H9 (cell line): Measurements from ENCODE around the gene RFT1. TPM values are rescaled to one million over a fixed set of nuclear protein-coding genes. Genes with fewer than 3 reads are reported as not detected.

Experiments
- DNase-seq: peaks from one replicate; pipeline ENCODE4 v3.0.0-alpha.2; 2017
- H2AFZ ChIP-seq: one replicate; pipeline ENCODE4 v1.6.1; 2013; ENCODE audit warnings: mild to moderate bottlenecking, low read length, control low read depth, moderate library complexity
- H2AK5ac ChIP-seq: 2 replicates; pipeline ENCODE4 v1.6.1; 2013; ENCODE audit warnings: low read length, control low read depth, mixed read lengths; ENCODE audit not compliant: insufficient read length
- H2BK120ac ChIP-seq: one replicate; pipeline ENCODE4 v1.6.1; 2013; ENCODE audit warnings: low read depth, mild to moderate bottlenecking, low read length, control low read depth, inconsistent platforms; ENCODE audit not compliant: poor library complexity, severe bottlenecking
- H2BK12ac ChIP-seq: 2 replicates; pipeline ENCODE4 v1.6.1; 2013; ENCODE audit warnings: low read length, control low read depth, mixed read lengths, low read depth; ENCODE audit not compliant: insufficient read length
- H2BK15ac ChIP-seq: 2 replicates; pipeline ENCODE4 v1.6.1; 2013; ENCODE audit warnings: low read depth, low read length, control low read depth
- H2BK20ac ChIP-seq: one replicate; pipeline ENCODE4 v1.6.1; 2013; ENCODE audit warnings: low read depth, mild to moderate bottlenecking, low read length, control low read depth, inconsistent platforms; ENCODE audit not compliant: poor library complexity, severe bottlenecking
- H2BK5ac ChIP-seq: 2 replicates; pipeline ENCODE4 v1.6.1; 2013; ENCODE audit warnings: low read length, control low read depth, mixed read lengths; ENCODE audit not compliant: insufficient read length
- H3K14ac ChIP-seq: 2 replicates; pipeline ENCODE4 v1.6.1; 2013; ENCODE audit warnings: low read length, control low read depth; ENCODE audit not compliant: insufficient read depth
- H3K18ac ChIP-seq: 2 replicates; pipeline ENCODE4 v1.6.1; 2013; ENCODE audit warnings: low read depth, mild to moderate bottlenecking, mixed read lengths, low read length, control low read depth; ENCODE audit not compliant: insufficient read length
- H3K23ac ChIP-seq: 2 replicates; pipeline ENCODE4 v1.6.1; 2013; ENCODE audit warnings: low read length, control low read depth, mixed read lengths, low read depth; ENCODE audit not compliant: insufficient read length
- H3K23me2 ChIP-seq: 2 replicates; pipeline ENCODE4 v1.6.1; 2013; ENCODE audit warnings: low read depth, mild to moderate bottlenecking, mixed read lengths, low read length, control low read depth; ENCODE audit not compliant: insufficient read length, poor library complexity, severe bottlenecking
- H3K27ac ChIP-seq: 2 replicates; pipeline ENCODE4 v1.5.1; 2013; ENCODE audit warnings: low read length, control low read depth, mixed read lengths, low read depth; ENCODE audit not compliant: insufficient read length
- H3K27me3 ChIP-seq: 2 replicates; pipeline ENCODE4 v1.6.1; 2013; ENCODE audit warnings: low read length, control low read depth, inconsistent platforms; ENCODE audit not compliant: insufficient read depth
- H3K4ac ChIP-seq: 2 replicates; pipeline ENCODE4 v1.6.1; 2013; ENCODE audit warnings: low read depth, mild to moderate bottlenecking, control low read depth, inconsistent platforms, low read length, moderate library complexity
- H3K4me1 ChIP-seq: 2 replicates; pipeline ENCODE4 v1.6.1; 2013; ENCODE audit warnings: low read length, control low read depth, inconsistent platforms; ENCODE audit not compliant: insufficient read depth
- H3K4me2 ChIP-seq: 2 replicates; pipeline ENCODE4 v1.6.1; 2013; ENCODE audit warnings: low read length, control low read depth, mixed read lengths; ENCODE audit not compliant: insufficient read length, insufficient read depth
- H3K56ac ChIP-seq: 2 replicates; pipeline ENCODE4 v1.6.1; 2013; ENCODE audit warnings: low read depth, mild to moderate bottlenecking, mixed read lengths, low read length, control low read depth; ENCODE audit not compliant: insufficient read length
- H3K79me1 ChIP-seq: 2 replicates; pipeline ENCODE4 v1.6.1; 2013; ENCODE audit warnings: low read depth, mild to moderate bottlenecking, moderate library complexity, low read length, control low read depth, inconsistent platforms; ENCODE audit not compliant: insufficient read depth, poor library complexity, severe bottlenecking
- H3K79me2 ChIP-seq: 2 replicates; pipeline ENCODE4 v1.6.1; 2013; ENCODE audit warnings: low read length, control low read depth, inconsistent platforms; ENCODE audit not compliant: insufficient read depth
- H3K9ac ChIP-seq: 2 replicates; pipeline ENCODE4 v1.6.1; 2013; ENCODE audit warnings: low read length, control low read depth, mixed read lengths; ENCODE audit not compliant: insufficient read length; ENCODE audit errors: extremely low read depth
- H3K9me3 ChIP-seq: one replicate; pipeline ENCODE4 v1.6.1; 2013; ENCODE audit warnings: low read depth, low read length, inconsistent platforms; ENCODE audit not compliant: control insufficient read depth
- H3T11ph ChIP-seq: one replicate; pipeline ENCODE4 v1.6.1; 2013; ENCODE audit warnings: mild to moderate bottlenecking, low read length, control low read depth, inconsistent platforms
- H4K20me1 ChIP-seq: one replicate; pipeline ENCODE4 v1.6.1; 2013; ENCODE audit not compliant: control insufficient read depth, insufficient read length, insufficient read depth
- H4K5ac ChIP-seq: 2 replicates; pipeline ENCODE4 v1.6.1; 2013; ENCODE audit warnings: low read depth, mild to moderate bottlenecking, mixed read lengths, low read length, control low read depth; ENCODE audit not compliant: insufficient read length
- H4K8ac ChIP-seq: replicated peaks from 2 replicates; pipeline ENCODE4 v1.6.1; 2013; ENCODE audit warnings: low read length, control low read depth, mixed read lengths, low read depth; ENCODE audit not compliant: insufficient read length
- H4K91ac ChIP-seq: 2 replicates; pipeline ENCODE4 v1.6.1; 2013; ENCODE audit warnings: low read depth, mild to moderate bottlenecking, moderate library complexity, mixed read lengths, low read length, control low read depth; ENCODE audit not compliant: insufficient read length
- H3K27ac Mint-ChIP-seq, 3 experiments: 2 replicates in 2 of 3; 3 replicates in 1 of 3; pipeline ENCODE4 v1.8.0; 2020 to 2021; ENCODE audit warnings: mixed read lengths in 3 of 3, mild to moderate bottlenecking in 1 of 3, moderate library complexity in 1 of 3
- H3K27me3 Mint-ChIP-seq: 2 replicates; pipeline ENCODE4 v1.8.0; 2021; ENCODE audit warnings: low read depth, mild to moderate bottlenecking, moderate library complexity, mixed read lengths
- H3K36me3 Mint-ChIP-seq, 3 experiments: 2 replicates in 2 of 3; 3 replicates in 1 of 3; pipeline ENCODE4 v1.8.0; 2020 to 2021; ENCODE audit warnings: low read depth in 3 of 3, mixed read lengths in 3 of 3; ENCODE audit not compliant: insufficient read depth in 1 of 3
- H3K4me1 Mint-ChIP-seq, 2 experiments: 2 replicates each; pipeline ENCODE4 v1.8.0; 2020; ENCODE audit warnings: mixed read lengths in 2 of 2
- H3K4me3 Mint-ChIP-seq, 2 experiments: 2 replicates in 1 of 2; 3 replicates in 1 of 2; pipeline ENCODE4 v1.8.0; 2020 to 2021; ENCODE audit warnings: mild to moderate bottlenecking in 2 of 2, mixed read lengths in 2 of 2, moderate library complexity in 1 of 2
- H3K9me3 Mint-ChIP-seq, 2 experiments: 2 replicates in 1 of 2; 3 replicates in 1 of 2; pipeline ENCODE4 v1.8.0; 2020; ENCODE audit warnings: mild to moderate bottlenecking in 2 of 2, mixed read lengths in 2 of 2, moderate library complexity in 1 of 2
- CTCF ChIP-seq: fragments of 200-600 bp; sonication (generic); conservative IDR thresholded peaks from 3 replicates; pipeline ENCODE4 v1.8.0; 2021; ENCODE audit warnings: antibody characterized with exemption, mild to moderate bottlenecking
- WGBS: extraction: QIAGEN DNeasy Blood & Tissue Kit; methylation state at CpG from one replicate; pipeline ENCODE4 v1.1.7; 2013; ENCODE audit warnings: missing lambda C conversion rate, low lambda C conversion rate, mixed read lengths; ENCODE audit not compliant: insufficient read length; ENCODE audit errors: extremely low coverage; 5-methylcytosine and 5-hydroxymethylcytosine counted together
- total RNA-seq: library from RNA; stranded (reverse); gene quantifications from 2 replicates; pipeline ENCODE4 v1.2.1, GENCODE V29; 2021

The RFT1 gene
- total RNA-seq, 1 experiment from 2014 or later, result 24.1 TPM

GRCh38 chr3:53074761-53075742 is 55.2 kb downstream of the RFT1 start:
- no peak overlapping the region for H3K27ac Mint-ChIP-seq
- no peak overlapping the region for H2AFZ ChIP-seq
- H2AK5ac ChIP-seq, result no peak overlapping the region
- H3K27me3 ChIP-seq, result no peaks in the 10 kb centered on the region
- no peak overlapping the region for H2BK15ac ChIP-seq
- no peak overlapping the region for H3T11ph ChIP-seq
- H3K18ac ChIP-seq, result no peak overlapping the region
- no peaks in the 10 kb centered on the region for H3K79me1 ChIP-seq
- H2BK120ac ChIP-seq, result no peak overlapping the region
- H3K14ac ChIP-seq, result no peak overlapping the region
- H3K36me3 Mint-ChIP-seq, result no peaks in the 10 kb centered on the region
- DNase-seq, result peak; percentile 17
- no peak overlapping the region for H4K5ac ChIP-seq
- H3K4ac ChIP-seq, result no peak overlapping the region
- H4K20me1 ChIP-seq, result no peaks in the 10 kb centered on the region
- H3K27ac ChIP-seq, result no peak overlapping the region
- no peak overlapping the region for H4K8ac ChIP-seq
- no peak overlapping the region for H3K4me2 ChIP-seq
- no CpG with 5 or more reads among the region's 9 CpGs for WGBS
- H3K4me1 ChIP-seq, result no peaks in the 10 kb centered on the region; the same call in 1 of the 2 replicates
- H3K56ac ChIP-seq, result no peak overlapping the region
- no peak overlapping the region for H2BK5ac ChIP-seq
- no peaks in the 10 kb centered on the region for H3K9me3 Mint-ChIP-seq
- no peak overlapping the region for H2BK12ac ChIP-seq
- peaks cover 10 to 16% of the 10 kb centered on the region in 2 experiments for H3K4me1 Mint-ChIP-seq
- H2BK20ac ChIP-seq, result no peak overlapping the region
- H3K79me2 ChIP-seq, result no peaks in the 10 kb centered on the region
- H3K27me3 Mint-ChIP-seq, result peaks cover 12% of the 10 kb centered on the region
- H3K23ac ChIP-seq, result no peak overlapping the region
- no peak overlapping the region for H3K4me3 Mint-ChIP-seq
- no peak overlapping the region for H4K91ac ChIP-seq
- peaks cover 5% of the 10 kb centered on the region for H3K23me2 ChIP-seq
- no peak overlapping the region for H3K9ac ChIP-seq
- H3K9me3 ChIP-seq, result no peaks in the 10 kb centered on the region
- TF ChIP-seq CTCF, result no peak
